Mucosa of descending colon (tissue), 3 donors: ENCODE data around the gene AGO3. TPM values are rescaled to one million over a fixed set of nuclear protein-coding genes. Genes with fewer than 3 reads are reported as not detected.
"Not testable (repeated sequence)": the region's sequence is repeated elsewhere in the genome, so short reads cannot be mapped to it uniquely, and the experiment has no call there.

Source experiments
- ATAC-seq: fragments of 200-7000 bp; cut with Tn5 transposase; one replicate; pipeline ENCODE4 v1.9.1; 2020; ENCODE audit warnings: mild to moderate bottlenecking, moderate library complexity
- DNase-seq, 3 donors: peaks; one replicate each; pipeline ENCODE4 v3.0.0-alpha.2; 2020
- H3K36me3 ChIP-seq: fragments of 200-600 bp; one replicate; pipeline ENCODE4 v1.8.0; 2021; ENCODE audit warnings: low read depth, mild to moderate bottlenecking
- H3K4me1 ChIP-seq: fragments of 200-600 bp; one replicate; pipeline ENCODE4 v1.8.0; 2021; ENCODE audit warnings: low read depth, mild to moderate bottlenecking
- H3K4me3 ChIP-seq: fragments of 200-600 bp; one replicate; pipeline ENCODE4 v1.8.0; 2021; ENCODE audit warnings: mild to moderate bottlenecking
- H3K9me3 ChIP-seq: fragments of 200-600 bp; one replicate; pipeline ENCODE4 v1.8.0; 2021; ENCODE audit warnings: mild to moderate bottlenecking
- intact Hi-C, 2 donors: fragments of 100-400 bp; cut with DNase I in 1 of 2; cut with micrococcal nuclease in 1 of 2; formaldehyde crosslinking; loops; one replicate each; pipeline versions ENCODE4 v1.11.0 to v1.11.1; 2022; cut with DNase I, micrococcal nuclease
- total RNA-seq, 3 donors: library from RNA; stranded (reverse); fragmentation: NEBNext Ultra II Directional in 2 of 3; extraction: Animal tissue kit (Norgen Biotek cat#: 25700) in 2 of 3; gene quantifications; one replicate each; pipeline versions ENCODE4 v1.2.1 to v1.2.4, GENCODE V29; 2021 to 2023
- TF ChIP-seq, protein P1 (sequence below): fragments of 200-600 bp; IDR thresholded peaks from one replicate; pipeline ENCODE4 v1.8.0; 2022; ENCODE audit warnings: antibody characterized with exemption, mild to moderate bottlenecking
- donor health status: DM: no; HTN: no; CAD: no; lungs with moderate emphysema.
- donor health status: DM: no; HTN: no; CAD: no.
- donor health status: DM: no; HTN: yes; CAD: no.

The AGO3 gene
- total RNA-seq, 3 donors from 2014 or later: 16.6 to 34.5 (median 16.9) TPM

DNA sequence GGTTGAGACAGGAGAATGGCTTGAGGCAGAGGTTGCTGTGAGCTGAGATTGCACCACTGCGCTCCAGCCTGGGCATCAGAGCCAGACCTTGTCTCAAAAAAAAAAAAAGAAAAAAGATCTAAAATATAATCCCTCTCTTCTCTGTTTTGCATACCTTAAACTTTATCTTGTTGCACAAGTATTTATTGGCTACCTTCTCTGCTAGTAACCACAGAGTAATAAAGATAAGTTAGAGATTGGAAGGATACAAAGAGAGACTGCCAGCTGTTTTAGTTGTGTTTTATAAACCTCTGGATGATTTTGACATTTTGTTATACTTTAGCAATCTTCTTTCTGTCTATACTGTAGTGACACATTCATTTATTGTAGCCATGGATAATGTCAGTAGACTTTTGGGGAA lies 27.7 kb downstream of the AGO3 start:
- peaks cover 5% of the 10 kb centered on the region for H3K4me1 ChIP-seq
- intact Hi-C loops: no loop called here
- TF ChIP-seq, protein P1, sequence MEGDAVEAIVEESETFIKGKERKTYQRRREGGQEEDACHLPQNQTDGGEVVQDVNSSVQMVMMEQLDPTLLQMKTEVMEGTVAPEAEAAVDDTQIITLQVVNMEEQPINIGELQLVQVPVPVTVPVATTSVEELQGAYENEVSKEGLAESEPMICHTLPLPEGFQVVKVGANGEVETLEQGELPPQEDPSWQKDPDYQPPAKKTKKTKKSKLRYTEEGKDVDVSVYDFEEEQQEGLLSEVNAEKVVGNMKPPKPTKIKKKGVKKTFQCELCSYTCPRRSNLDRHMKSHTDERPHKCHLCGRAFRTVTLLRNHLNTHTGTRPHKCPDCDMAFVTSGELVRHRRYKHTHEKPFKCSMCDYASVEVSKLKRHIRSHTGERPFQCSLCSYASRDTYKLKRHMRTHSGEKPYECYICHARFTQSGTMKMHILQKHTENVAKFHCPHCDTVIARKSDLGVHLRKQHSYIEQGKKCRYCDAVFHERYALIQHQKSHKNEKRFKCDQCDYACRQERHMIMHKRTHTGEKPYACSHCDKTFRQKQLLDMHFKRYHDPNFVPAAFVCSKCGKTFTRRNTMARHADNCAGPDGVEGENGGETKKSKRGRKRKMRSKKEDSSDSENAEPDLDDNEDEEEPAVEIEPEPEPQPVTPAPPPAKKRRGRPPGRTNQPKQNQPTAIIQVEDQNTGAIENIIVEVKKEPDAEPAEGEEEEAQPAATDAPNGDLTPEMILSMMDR: no peak
- H3K9me3 ChIP-seq: no peaks in the 10 kb centered on the region
- no peak overlapping the region for H3K4me3 ChIP-seq
- DNase-seq (no peak), ATAC-seq (peak; percentile 58)
- H3K36me3 ChIP-seq: no peaks in the 10 kb centered on the region

DNA sequence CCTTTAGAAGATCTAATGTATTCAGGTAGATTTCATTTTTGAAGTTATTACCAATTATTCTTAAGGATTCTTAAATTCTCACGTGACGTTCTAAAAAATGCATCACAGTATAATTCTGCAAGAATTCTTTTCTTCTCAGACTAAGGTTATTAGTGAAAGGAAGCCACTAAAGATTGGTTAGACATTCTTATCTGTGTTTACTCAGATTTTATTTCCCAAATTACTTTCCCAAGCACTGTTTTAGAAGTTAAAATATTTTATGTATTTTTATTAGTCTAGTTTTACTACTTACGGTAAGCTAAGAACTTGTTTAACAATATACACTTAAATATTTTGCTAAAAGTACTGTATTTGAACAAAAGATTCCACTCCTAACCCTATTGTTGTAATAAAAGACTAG lies 28.4 kb downstream of the AGO3 start:
- TF ChIP-seq, protein P1: no peak
- H3K4me3 ChIP-seq: no peak overlapping the region
- intact Hi-C loops: no loop called here
- H3K9me3 ChIP-seq: no peaks in the 10 kb centered on the region
- peaks cover 5% of the 10 kb centered on the region for H3K4me1 ChIP-seq
- H3K36me3 ChIP-seq: no peaks in the 10 kb centered on the region
- no peak for DNase-seq
- no peak for ATAC-seq

GRCh38 chr1:35962952-35963351 lies 32.0 kb downstream of the AGO3 start:
- intact Hi-C loops: no loop called here
- TF ChIP-seq, protein P1: no peak

GRCh38 chr1:35964277-35964676 lies 33.4 kb downstream of the AGO3 start:
- DNase-seq, H3K4me3 ChIP-seq, H3K9me3 ChIP-seq, H3K36me3 ChIP-seq, H3K4me1 ChIP-seq, intact Hi-C loops, ATAC-seq: not testable (repeated sequence)

More at GRCh38 chr1:35962952-35963351, 32.0 kb downstream of the AGO3 start:
- Histone ChIP-seq H3K9me3 (no peaks in the 10 kb centered on the region), H3K4me3 (no peak overlapping the region), H3K36me3 (no peaks in the 10 kb centered on the region), H3K4me1 (peaks cover 5% of the 10 kb centered on the region)
- no peak for ATAC-seq
- no peak for DNase-seq

GRCh38 chr1:35968396-35968795 lies 37.5 kb downstream of the AGO3 start:
- no peaks in the 10 kb centered on the region for H3K36me3 ChIP-seq
- TF ChIP-seq, protein P1: no peak
- H3K4me3 ChIP-seq: no peak overlapping the region
- no peaks in the 10 kb centered on the region for H3K4me1 ChIP-seq
- DNase-seq (no peak), ATAC-seq (no peak)
- H3K9me3 ChIP-seq: no peaks in the 10 kb centered on the region
- intact Hi-C loops: no loop called here

GRCh38 chr1:35971601-35972000 lies 40.7 kb downstream of the AGO3 start:
- ATAC-seq (no peak), DNase-seq (no peak)
- TF ChIP-seq, protein P1: no peak
- H3K4me3 ChIP-seq: no peak overlapping the region
- H3K4me1 ChIP-seq: no peaks in the 10 kb centered on the region
- intact Hi-C loops: no loop called here
- no peaks in the 10 kb centered on the region for H3K9me3 ChIP-seq
- H3K36me3 ChIP-seq: no peaks in the 10 kb centered on the region

DNA sequence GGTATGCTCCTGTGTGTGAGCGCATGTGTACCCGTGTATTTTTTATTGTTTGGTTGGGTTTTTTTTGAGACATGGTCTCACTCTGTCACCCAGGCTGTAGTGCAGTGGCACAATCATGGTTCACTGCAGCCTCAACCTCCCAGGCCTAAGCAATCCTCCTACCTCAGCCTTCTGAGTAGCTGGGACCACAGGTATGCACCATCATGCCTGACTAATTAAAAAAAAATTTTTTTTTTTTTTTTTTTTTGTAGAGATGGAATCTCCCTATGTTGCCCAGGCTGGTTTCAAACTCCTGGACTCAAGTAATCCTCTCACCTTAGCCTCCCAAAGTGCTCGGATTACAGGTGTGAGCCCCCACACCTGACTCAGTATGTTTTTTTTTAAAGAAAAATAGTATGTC lies 41.7 kb downstream of the AGO3 start:
- H3K36me3 ChIP-seq, DNase-seq, intact Hi-C loops, H3K9me3 ChIP-seq, H3K4me1 ChIP-seq, H3K4me3 ChIP-seq, ATAC-seq: not testable (repeated sequence)
